Measurements from ENCODE around the gene CHMP1B.

DNA sequence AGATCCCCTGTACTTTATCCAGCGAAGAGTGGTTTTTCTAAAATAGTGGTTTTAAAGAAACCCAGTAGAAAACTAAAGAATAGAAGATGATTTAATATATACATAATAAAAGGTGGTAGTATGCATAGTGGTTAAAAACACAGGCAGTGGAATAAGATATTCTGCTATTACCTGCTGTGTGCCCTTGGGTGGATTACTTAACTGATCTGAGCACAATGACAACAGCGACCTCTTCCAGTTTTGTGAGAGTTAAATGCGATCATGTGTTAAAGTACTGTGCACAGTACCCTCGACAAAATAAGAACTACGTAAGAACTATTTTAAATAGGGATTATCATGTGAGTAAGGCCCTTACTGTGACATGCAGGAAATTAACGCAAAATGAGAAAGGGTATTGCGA, 30.0 kb upstream of the CHMP1B start:
- TF ChIP-seq CTCF (IDR thresholded peaks at IDR 0.05; ENCODE audit: low read depth, low read length), result no peak
- TF ChIP-seq EZH2phosphoT487 (IDR thresholded peaks at IDR 0.05; ENCODE audit: low read depth), result no peak
